Stimulated activated CD4-positive, alpha-beta T cell treated with anti-CD3 and anti-CD28 coated beads, Interleukin-2, amount 100 ng/mL, for 48 hours (primary cell): Measurements from ENCODE around the gene SYCP2L.
"Not testable (repeated sequence)": the region's sequence is repeated elsewhere in the genome, so short reads cannot be mapped to it uniquely, and the experiment has no call there.

Source experiments
- DNase-seq, 2 donors: peaks; one replicate each; pipeline ENCODE4 v3.0.0-alpha.2; 2020

The SYCP2L gene

DNA sequence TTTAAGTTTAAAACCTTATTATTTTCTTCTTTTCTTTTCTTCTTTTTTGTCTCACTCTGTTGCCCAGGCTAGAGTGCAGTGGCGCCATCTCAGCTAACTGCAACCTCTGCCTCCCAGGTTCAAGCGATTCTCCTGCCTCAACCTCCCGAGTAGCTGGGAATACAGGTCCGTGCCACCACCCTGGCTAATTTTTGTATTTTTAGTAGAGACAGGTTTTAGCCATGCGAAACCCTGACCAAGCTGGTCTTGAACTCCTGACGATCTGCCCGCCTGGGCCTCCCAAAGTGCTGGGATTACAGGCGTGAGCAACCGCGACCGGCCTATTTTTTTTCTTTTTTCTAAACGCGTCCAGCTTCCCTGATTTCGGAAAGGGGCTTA, 4.6 kb upstream of the SYCP2L start:
- not testable (repeated sequence) for DNase-seq

DNA sequence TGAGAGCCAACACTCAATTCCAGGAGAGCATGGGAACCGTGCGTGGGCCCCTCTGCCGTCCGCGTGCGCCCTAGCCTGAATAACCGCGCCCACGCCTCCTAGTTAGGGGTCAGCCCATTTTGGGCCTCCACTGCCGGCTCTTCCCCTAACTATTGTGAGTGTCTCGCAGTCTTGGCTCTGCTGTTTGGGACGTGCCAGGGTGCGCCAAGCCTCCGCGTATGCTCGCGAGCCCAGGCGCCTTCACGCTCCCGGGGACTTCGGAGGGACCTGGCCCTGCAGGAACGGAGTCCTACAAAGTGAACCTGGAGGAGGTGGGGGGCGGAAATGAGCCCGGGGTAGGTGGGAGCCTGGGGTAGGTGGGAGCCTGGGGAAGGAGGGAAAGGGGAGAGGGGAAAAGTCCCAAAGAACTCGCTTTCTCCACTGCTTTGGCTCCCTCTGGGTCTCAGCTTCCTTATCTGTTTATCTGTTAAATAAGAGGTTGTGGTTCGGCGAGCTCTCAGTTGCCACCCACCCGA, 4.1 kb upstream of the SYCP2L start:
- no peak for DNase-seq

DNA sequence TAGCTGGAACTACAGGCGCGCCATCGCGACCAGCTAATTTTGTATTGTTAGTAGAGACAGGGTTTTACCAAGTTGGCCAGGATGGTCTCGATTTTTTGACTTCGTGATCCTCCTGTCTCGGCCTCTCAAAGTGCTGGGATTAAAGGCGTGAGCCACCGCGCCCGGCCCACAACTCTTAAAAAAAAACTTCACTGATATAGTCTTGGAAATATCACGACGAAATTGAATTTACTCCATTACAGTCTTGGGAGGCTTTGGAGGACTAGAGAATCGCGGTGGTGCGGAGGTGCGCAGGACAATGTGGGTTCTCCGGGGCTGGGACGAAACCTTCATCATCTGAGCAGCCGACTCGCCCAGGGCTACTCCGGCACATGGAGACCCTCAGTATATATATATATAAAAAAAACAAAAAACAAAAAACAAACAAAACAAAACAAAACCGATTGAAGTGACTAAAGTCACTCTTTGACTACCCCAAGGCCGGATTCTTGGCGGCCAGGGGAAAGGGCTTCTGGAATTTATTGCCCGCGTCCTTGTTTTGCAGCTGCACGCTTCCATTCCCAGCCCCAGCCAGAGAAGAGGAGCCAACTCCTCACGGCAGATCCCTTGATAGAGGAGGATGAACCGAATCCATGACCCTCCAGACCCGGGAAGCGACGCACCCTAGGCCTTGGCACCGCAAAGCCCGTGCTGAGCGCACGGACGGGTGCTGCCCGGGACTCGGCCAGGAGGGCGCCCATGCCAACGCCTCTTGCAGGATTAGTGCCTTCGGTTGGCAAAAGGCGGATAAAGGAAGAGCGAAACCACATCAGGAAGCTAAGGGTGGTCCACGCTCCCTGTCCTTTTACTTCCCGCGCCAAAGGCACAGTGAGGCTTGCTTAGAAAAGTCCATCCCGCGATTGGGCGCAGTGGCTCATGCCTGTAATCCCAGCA, 3.3 kb upstream of the SYCP2L start:
- no peak for DNase-seq

DNA sequence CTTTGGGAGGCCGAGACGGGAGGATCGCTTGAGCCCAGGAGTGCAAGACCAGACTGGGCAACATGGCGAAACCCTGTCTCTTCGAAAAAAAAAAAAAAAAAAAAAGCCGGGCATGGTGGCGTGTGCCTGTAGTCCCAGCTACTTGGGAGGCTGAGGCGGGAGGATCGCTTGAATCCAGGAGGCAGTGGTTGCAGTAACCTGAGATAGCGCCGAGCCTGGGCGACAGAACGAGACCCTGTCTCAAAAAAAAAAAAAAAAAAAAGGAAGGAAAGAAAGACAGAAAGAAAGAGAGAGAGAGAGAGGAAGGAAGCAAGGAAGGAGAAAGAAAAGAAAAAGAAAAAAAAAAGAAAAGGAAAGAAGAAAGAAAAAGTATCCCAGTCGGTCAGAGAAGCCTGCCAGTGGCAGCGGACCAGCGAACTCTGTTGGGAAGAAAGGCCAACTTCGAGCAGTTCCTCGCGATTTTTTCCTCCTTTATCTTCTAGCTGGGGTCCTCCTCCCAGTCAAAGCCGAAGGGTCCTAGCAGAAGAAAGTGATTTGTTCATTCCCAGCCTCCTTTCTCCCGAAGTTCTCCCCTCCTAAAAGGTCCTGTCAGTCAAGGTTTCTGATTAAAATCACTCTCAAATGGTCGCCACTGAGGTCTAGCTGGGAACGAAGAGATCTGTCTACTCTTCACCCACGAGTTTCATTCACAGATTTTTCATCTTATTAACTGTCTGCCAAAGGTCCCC, 2.4 kb upstream of the SYCP2L start:
- DNase-seq, result no peak

DNA sequence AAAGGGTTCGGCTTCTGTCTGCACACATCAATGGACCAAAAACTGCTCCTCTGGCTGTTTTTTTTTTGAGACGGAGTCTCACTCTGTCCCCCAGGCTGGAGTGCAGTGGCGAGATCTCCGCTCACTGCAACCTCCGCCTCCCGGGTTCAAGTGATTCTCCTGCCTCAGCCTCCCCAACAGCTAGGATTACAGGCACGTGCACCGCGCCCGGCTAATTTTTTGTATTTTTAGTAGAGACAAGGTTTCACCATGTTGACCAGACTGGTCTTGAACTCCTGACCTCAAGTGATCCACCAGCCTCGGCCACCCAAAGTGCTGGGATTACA, 524 bp upstream of the SYCP2L start:
- DNase-seq, result not testable (repeated sequence)

DNA sequence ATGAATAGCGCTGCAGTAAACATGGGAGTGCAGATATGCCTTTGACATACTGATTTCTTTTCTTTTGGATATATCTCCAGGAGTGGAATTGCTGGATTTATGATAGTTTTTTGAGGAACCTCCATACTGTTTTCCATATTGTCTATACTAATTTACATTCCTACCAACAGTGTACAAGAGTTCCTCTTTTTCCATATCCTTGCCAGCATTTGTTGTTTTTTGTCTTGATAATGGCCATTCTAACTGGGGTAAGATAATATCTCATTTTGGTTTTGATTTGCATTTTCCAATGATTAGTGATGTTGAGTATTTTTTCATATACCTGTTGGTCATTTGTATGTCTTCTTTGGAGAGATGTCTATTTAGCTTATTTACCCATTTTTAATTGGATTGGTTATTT, 3.3 kb downstream of the SYCP2L start:
- no peak for DNase-seq

DNA sequence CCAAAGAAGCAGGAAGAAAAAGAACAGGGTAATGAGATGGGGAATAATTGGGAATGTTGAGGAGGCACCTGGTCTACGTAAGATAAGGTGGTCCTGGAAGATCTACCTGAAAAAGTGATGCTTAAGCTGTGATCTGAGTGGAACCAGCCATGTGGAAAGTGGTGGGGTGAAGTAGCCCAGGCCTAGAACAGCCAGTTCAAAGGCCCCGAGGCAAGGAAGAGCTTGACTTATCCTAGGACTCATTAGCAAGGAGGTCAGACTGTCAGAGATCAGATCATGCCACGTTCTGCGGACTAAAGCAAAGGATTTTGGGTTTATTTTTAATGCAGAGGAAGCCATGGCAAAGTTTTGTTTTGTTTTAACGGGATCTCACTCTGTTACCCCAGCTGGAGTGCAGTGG, 5.1 kb downstream of the SYCP2L start:
- no peak for DNase-seq

DNA sequence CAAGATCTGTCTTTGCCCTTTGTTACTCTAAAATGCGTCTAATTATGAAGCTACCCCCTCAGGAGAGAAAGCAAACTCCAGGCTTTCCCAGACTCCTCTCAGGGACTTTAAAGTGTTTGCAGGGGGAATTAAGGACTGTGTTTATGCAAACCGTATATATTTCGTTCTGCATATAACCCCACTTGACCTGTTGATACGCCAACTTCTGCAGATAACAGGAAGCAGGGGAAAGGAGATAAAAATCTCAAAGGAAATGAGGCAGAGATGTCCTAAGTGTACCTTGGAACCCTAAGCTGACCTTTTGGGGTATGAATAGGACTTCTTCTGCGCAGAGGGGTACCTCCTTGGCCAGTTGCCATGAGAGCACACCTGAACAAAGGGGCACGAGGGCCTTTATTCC, 8.1 kb downstream of the SYCP2L start:
- no peak for DNase-seq

DNA sequence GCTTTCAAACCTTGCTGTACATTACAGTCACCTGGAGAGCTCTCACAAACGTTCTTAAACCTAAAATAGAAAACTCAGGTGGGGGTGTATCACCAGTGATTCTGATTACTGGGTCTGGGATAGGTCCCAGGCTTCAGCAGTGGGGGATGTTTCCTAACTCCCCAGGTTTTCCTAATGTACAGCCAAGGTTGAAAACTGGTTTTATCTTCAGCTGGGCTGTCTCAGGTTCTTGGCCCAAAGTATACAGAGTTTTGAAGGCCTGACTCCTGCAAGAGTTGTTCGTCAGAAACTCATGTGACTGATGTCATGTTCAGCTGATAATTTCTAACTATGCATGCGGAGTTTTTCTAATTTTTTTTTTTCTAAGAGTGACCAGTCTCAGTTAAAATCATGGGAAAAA, 9.8 kb downstream of the SYCP2L start:
- no peak for DNase-seq

DNA sequence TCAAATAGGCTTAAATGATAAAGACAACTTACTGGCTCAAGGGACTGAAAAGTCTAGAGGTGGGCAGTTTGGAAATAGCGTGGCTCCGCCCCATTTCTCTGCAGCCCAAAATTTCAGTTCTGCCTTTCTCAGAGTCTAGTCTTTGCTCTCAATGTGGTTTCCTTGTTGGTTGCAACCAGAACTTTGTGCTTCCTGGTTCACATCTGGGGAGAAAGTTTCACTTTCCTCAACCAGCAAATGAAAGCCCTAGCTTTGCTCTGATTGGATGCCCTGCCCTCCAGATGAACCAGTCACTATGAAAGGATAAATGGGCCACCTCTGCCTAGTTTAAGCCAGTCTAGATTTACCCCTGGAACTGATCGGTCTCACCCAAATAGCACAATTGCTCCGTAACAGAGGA, 14.9 kb downstream of the SYCP2L start:
- no peak for DNase-seq

DNA sequence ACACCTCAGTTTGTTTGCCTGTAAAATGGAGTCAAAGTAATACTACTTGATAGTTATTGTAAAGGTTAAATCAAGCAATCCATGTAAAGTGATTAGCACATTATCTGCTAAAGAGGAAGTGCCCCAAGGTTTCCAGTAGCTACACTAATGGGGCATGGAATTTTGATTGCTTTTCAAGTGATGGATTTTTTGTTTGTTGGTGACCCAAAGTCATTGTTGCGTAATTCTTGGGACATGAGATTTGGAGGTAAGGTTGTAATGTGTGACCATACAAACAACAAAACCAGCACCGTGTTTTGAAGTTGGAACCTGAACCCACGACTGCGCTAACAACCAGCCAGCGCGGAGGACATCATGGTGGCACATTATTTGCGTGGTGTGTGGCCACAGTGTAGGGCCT, 17.2 kb downstream of the SYCP2L start:
- DNase-seq, result no peak

DNA sequence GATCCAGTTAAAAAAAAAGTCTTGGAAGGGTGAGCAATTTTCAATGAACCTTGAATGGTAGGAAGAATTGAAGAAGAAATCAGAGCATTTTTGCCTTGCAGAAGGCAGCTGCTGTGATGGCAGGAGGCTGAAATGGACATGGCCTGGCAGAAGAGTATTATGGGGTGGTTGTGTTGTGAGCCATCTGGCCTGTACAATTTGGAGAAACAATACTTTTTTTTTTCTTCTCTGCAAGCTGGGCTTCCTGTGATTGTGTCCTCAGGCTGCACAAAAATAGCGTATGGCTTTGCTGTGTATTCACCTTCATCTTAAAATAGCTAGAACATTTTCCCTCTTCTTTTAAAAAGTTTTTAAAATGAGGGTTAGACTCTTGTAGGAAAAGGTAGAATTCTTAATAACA, 21.4 kb downstream of the SYCP2L start:
- no peak for DNase-seq

DNA sequence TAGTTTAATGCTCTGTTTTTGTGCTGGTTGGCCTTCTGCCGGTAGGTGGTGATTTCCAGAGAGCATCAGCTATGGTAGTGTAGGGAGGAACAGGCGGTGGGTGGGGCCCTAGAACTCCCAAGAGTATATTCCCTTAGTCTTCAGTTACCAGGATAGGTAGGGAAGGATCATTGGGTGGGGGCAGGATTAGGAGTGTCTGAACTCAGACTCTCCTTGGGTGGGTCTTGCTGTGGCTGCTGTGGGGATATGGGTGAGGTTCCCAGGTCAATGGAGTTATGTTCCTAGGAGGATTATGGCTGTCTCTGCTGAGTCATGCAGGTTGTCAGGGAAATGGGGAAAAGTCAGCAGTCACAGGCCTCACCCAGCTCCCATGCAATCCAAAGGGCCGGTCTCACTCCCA, 32.7 kb downstream of the SYCP2L start:
- not testable (repeated sequence) for DNase-seq

DNA sequence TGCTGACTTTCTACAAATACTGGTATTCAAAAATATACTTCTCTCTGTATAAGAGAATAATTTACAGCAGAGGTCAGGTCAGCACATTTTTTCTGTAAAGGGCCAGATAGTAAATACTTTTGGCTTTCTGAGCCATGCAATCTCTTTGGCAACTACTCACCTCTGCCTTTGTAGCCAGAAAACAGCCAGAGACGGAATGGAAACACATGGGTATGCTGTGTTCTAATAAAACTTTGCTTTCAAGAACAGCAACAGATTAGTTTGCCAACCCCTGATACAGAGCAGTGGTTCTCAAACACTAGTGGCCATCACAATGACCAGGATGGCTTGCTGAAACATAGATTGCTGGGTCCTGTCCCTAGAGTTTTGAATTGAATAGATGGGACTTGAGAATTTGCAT, 46.3 kb downstream of the SYCP2L start:
- no peak for DNase-seq

DNA sequence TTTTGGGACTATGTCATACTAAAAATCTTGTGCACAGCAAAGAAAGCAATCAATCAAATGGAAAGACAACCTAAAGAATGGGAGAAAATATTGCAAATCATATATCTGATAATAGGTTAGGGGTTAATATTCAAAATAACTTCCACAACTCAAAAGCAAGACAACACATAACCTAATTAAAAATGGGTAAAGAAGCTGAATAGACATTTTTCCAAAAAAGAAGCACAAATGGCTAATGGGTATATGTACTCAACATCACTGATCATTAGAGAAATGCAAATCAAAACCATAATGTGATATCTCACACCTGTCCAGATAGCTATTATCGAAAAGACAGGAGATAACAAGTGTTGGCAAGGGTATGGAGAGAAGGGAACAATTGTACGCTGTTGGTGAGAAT, 53.0 kb downstream of the SYCP2L start:
- DNase-seq, result no peak

DNA sequence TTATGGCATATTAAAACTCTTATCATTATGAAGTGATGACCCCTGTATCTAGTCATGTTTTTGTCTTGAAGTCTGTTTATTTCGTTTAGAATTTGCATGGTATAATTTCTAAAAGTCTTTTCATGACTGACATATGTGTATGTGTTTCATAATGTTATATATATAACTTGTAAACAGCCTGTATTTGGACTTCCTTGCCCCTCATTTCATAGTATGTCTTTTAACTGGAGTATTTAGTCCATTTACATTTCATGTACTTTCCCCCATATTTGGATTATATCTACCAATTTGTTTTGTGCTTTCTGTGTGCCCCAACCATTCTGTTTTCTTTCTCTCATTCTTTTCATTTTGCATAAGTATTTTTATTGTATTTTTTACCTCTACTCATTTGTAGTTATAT, 59.0 kb downstream of the SYCP2L start:
- no peak for DNase-seq

DNA sequence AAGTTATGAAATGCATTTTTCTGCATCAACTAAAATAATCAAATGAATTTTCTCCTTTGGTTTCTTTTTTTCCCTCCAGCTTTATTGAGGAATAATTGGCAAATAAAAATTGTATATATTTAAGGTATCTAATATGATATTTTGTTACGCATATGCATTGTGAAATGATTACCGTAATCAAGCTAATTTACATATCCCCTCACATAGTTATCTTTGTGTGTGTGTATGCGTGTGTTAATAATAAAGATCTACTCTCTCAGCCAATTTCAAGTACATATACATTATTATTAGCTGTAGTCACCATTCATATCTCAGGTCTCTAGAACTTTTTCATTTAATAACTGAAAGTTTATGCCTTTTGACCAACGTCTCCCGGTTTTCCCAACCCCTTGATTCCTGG, 61.1 kb downstream of the SYCP2L start:
- no peak for DNase-seq

DNA sequence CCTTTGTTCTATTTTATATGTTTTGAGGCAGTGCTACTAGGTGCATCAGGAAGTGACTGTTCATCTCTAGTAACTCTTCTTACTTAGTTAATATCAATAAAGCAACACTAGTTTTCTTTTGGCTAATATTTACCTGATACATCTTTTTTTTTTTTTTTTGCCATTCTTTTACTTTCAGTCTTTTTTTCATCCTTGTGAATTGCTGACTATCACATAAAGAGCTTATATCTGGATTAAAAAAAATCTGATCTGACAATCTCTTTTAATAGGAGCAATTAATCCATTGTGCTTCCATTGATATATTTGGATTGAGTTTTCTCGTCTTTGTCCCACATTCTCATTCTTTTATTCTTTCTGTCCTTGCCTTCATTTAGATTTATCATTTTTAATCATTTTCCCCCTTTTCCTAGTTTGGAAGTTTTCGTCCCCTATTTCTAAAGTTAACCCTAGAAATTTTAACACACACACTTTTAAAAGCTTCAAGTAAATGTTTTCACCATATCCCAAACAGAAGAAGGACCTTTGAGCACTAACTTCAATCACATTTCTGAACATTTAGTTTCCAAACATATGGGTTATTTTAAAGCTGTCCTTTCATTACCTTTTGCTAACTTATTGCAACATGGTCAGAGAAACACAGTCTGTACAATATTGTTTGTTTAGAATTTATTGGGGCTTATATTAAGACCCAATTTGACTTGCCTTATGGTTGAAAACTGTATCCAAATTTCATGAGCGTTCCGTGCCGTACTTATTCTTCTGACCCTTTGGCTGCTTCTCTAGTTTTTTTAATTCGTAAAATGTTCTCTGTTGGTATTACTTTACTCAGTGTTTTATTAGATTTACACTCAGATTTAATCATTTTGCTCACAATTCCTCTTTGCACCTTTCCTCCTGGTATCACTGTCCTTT, 63.0 kb downstream of the SYCP2L start:
- no peak for DNase-seq

DNA sequence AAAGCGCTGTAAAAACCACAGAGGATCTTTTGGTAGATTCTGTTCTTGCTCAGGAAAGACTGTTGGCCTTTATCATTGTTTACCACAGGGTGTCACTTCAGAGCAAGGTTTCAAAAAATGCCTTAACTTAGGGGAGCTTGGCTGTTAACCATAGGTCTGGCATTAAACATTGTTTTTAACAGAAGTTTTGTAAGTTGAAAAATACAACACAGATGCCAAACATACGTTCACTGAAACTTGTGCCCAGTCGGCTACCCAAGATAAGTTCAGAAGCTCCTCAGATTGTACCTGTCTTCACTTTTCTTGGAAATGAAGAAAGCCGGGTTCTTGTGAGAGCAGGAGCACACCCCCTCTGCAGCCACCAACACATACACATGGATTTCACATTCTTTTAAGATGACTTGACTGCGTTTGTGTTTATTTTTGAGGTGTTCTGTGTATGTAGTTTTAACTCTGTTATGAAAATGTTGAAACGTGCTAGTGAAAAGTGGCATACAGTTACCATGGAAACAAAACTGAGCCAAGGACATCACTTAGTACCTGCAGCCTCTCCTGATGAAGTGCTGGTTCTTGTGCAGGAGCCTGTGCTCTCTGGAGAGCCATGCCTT, 64.9 kb downstream of the SYCP2L start:
- no peak for DNase-seq

DNA sequence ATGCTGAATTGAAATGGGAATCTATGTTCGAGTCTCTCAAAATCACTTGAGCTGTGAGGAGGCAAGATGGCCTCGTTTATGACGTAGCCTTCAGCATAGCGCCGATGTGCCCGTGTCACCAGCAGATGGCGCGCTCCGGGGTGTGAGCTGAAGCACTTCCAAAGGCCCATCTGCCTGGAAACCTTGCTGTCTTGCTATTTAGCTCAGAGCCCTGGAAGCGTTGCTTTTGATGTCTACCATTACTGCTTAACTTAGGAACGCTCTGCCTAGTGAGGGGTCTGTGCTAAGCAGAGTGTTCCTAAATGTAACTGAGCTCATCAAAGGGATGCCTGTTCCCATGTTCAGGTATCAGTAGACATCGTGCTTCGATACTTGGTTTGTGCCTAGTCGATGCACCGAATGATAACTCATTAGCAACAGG, 67.7 kb downstream of the SYCP2L start:
- DNase-seq, result peak; percentile 74 to 82

DNA sequence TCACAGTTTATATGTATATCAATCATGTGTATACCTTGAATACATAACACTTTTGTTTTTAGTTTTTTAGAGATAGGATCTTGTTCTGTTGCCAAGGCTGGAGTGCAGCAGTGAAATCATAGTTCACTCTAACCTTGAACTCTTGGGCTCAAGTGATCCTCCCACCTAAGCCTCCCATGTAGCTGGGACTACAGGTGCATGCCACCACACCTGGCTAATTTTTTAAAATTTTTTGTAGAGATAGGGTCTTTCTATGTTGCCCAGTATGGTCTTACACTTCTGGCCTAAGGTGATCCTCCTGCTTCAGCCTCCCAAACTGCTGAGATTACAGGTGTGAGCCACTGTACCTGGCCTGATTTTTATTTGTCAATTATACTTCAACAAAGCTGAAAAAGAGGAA, 69.9 kb downstream of the SYCP2L start:
- DNase-seq, result no peak

DNA sequence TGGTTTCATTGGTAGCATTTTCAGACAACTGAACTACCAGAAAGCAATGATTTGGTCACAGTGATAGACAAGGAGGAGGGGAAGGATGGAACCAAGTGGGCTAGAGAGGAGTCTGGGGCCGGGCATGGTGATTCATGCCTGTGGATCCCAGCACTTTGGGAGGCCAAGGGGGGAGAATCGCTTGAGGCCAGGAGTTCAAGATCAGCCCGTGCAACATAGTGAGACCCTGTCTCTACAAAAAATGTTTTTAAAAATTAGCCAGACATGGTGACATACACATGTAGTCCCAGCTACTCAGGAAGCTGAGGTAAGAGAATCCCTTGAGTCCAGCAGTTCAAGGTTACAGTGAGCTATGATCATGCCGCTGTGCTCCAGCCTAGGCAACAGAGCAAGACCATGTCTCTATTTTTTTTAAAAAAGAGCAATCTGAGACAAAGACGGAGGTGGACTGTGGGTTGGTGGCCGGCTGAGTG, 70.6 kb downstream of the SYCP2L start:
- DNase-seq, result no peak

DNA sequence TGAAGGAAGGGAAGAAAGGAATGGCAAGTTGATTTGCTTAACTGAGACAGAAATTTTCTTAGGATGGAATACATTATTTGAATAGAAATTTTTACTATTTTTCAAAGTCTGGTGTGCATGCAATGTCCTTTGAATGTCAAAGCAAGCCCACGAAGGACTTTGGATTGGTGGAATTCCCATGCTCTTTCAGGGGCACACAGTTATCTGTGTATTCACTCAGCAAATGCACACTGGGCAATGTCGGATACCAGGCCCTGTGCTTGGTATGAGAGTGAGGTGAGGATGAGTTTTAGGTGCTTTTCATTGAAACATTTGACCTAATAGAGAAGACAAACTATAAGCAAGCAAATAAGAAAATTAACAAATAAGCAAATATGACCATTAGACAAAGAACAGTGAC, 73.3 kb downstream of the SYCP2L start:
- DNase-seq, result no peak
